Activated CD8-positive, alpha-beta T cell treated with anti-CD3 and anti-CD28 coated beads for 36 hours (primary cell): ENCODE results near the gene KIRREL2. TPM values are rescaled to one million over a fixed set of nuclear protein-coding genes. Genes with fewer than 3 reads are reported as not detected.

Source experiments
- ATAC-seq: fragments of 200-7000 bp; cut with Tn5 transposase; one replicate; pipeline ENCODE4 v1.10.0; 2021; ENCODE audit warnings: mild to moderate bottlenecking, moderate library complexity
- CTCF ChIA-PET: fragments of 350-600 bp; sonication (Branson Sonifier 250); formaldehyde crosslinking; loops from one replicate; lab custom pipeline; 2021; ENCODE audit warnings: antibody characterized with exemption; lab: Charles Lee
- POLR2A ChIA-PET: fragments of 350-600 bp; sonication (Branson Sonifier 250); formaldehyde crosslinking; loops from one replicate; lab custom pipeline; 2021; ENCODE audit warnings: antibody characterized with exemption; lab: Charles Lee
- DNase-seq: peaks from one replicate; pipeline ENCODE4 v3.0.0-alpha.2; 2020
- H3K27ac Mint-ChIP-seq: one replicate; pipeline ENCODE4 v1.8.0; 2021; ENCODE audit warnings: mild to moderate bottlenecking, mixed read lengths
- H3K27me3 Mint-ChIP-seq: one replicate; pipeline ENCODE4 v1.8.0; 2021; ENCODE audit warnings: mixed read lengths
- H3K36me3 Mint-ChIP-seq: one replicate; pipeline ENCODE4 v1.8.0; 2021; ENCODE audit warnings: low read depth, mixed read lengths
- H3K4me1 Mint-ChIP-seq: one replicate; pipeline ENCODE4 v1.8.0; 2021; ENCODE audit warnings: low read depth, mixed read lengths
- H3K4me3 Mint-ChIP-seq: one replicate; pipeline ENCODE4 v1.8.0; 2021; ENCODE audit warnings: mild to moderate bottlenecking, moderate library complexity, mixed read lengths
- H3K9me3 Mint-ChIP-seq: one replicate; pipeline ENCODE4 v1.8.0; 2021; ENCODE audit warnings: mixed read lengths
- CTCF ChIP-seq: fragments of 200-600 bp; IDR thresholded peaks from one replicate; pipeline ENCODE4 v1.8.0; 2022; ENCODE audit warnings: antibody characterized with exemption, mild to moderate bottlenecking
- intact Hi-C: fragments of 100-400 bp; cut with micrococcal nuclease; formaldehyde crosslinking; loops from one replicate; pipeline ENCODE4 v1.10.0; 2022
- total RNA-seq, 2 experiments: library from RNA; stranded (reverse); gene quantifications; one replicate each; pipeline ENCODE4 v1.2.3, GENCODE V29; 2021

The KIRREL2 gene
- total RNA-seq, 2 experiments from 2014 or later = 1.4 TPM

- ATAC-seq (peak; percentile 37), DNase-seq (peak; percentile 48)
- intact Hi-C loops = no loop called here
- no peak for TF ChIP-seq CTCF
- H3K9me3 Mint-ChIP-seq = no peaks in the 10 kb centered on the region
- no peaks in the 10 kb centered on the region for H3K36me3 Mint-ChIP-seq
- CTCF ChIA-PET = interaction anchor here (2.6 kb wide), 1 partner anchor 30 kb away, joined by 8 read pairs; no protein-coding TSS in a partner anchor
- H3K4me3 Mint-ChIP-seq = no peak overlapping the region
- H3K4me1 Mint-ChIP-seq = peaks cover 38% of the 10 kb centered on the region
- no peaks in the 10 kb centered on the region for H3K27me3 Mint-ChIP-seq
- no peak overlapping the region for H3K27ac Mint-ChIP-seq
- POLR2A ChIA-PET = interaction anchor here (0.6 to 2.1 kb wide), 7 partner anchors 8 to 200 kb away, joined by 3 to 5 read pairs (median 3); no protein-coding TSS in a partner anchor
Observed at GRCh38 chr19:35911790-35912189, 55.1 kb downstream of the KIRREL2 start.

GRCh38 chr19:35913589-35913988 is 56.9 kb downstream of the KIRREL2 start:
- DNase-seq (no peak), ATAC-seq (peak; percentile 24)
- ChIA-PET POLR2A (no interaction called here), CTCF (interaction anchor here (1.3 kb wide), 1 partner anchor 12 kb away, joined by 5 read pairs; no protein-coding TSS in a partner anchor)
- intact Hi-C loops = no loop called here
- no peaks in the 10 kb centered on the region for H3K36me3 Mint-ChIP-seq
- TF ChIP-seq CTCF = no peak
- peaks cover 33% of the 10 kb centered on the region for H3K4me1 Mint-ChIP-seq
- H3K4me3 Mint-ChIP-seq = no peak overlapping the region
- H3K27ac Mint-ChIP-seq = peak overlapping the region; percentile 20
- no peaks in the 10 kb centered on the region for H3K9me3 Mint-ChIP-seq
- H3K27me3 Mint-ChIP-seq = no peaks in the 10 kb centered on the region

GRCh38 chr19:35915443-35915842 is 58.7 kb downstream of the KIRREL2 start:
- CTCF ChIA-PET = interaction anchor here (1.2 kb wide), 1 partner anchor 16 kb away, joined by 5 read pairs; no protein-coding TSS in a partner anchor
- intact Hi-C loops = no loop called here
- peaks cover 23% of the 10 kb centered on the region for H3K4me1 Mint-ChIP-seq
- DNase-seq (no peak), ATAC-seq (peak; percentile 27)
- H3K9me3 Mint-ChIP-seq = no peaks in the 10 kb centered on the region
- H3K27ac Mint-ChIP-seq = no peak overlapping the region
- no peak overlapping the region for H3K4me3 Mint-ChIP-seq
- POLR2A ChIA-PET = interaction anchor here (0.9 to 1.7 kb wide), 2 partner anchors 11 to 16 kb away, joined by 3 to 4 read pairs; no protein-coding TSS in a partner anchor
- no peaks in the 10 kb centered on the region for H3K36me3 Mint-ChIP-seq
- no peaks in the 10 kb centered on the region for H3K27me3 Mint-ChIP-seq
- TF ChIP-seq CTCF = no peak

Other genes with a start within 250 kb of the KIRREL2 start
- gene HAUS5, start 244.2 kb upstream of the KIRREL2 start, total RNA-seq = 10 to 100 TPM; 38.3 to 40.0 TPM
- gene RBM42, start 227.9 kb upstream of the KIRREL2 start, total RNA-seq = 10 to 100 TPM; 82.9 to 95.2 TPM
- 1 to 10 TPM; 1.2 to 1.4 TPM for gene ETV2, start 215.2 kb upstream of the KIRREL2 start, total RNA-seq
- gene COX6B1, start 208.6 kb upstream of the KIRREL2 start, total RNA-seq = 100 to 1,000 TPM; 432 to 437 TPM
- 1 to 10 TPM; 1.8 to 2.2 TPM for gene UPK1A, start 190.4 kb upstream of the KIRREL2 start, total RNA-seq
- 100 to 1,000 TPM; 410 to 420 TPM for gene ZBTB32, start 152.4 kb upstream of the KIRREL2 start, total RNA-seq
- 10 to 100 TPM; 62.9 to 63.6 TPM for gene KMT2B, start 138.9 kb upstream of the KIRREL2 start, total RNA-seq
- 100 to 1,000 TPM; 140 to 143 TPM for gene IGFLR1, start 114.5 kb upstream of the KIRREL2 start, total RNA-seq
- gene U2AF1L4, start 111.5 kb upstream of the KIRREL2 start, total RNA-seq = 10 to 100 TPM; 41.7 to 42.5 TPM
- 10 to 100 TPM; 37.2 to 41.3 TPM for gene PSENEN, start 111.3 kb upstream of the KIRREL2 start, total RNA-seq
- gene LIN37, start 108.3 kb upstream of the KIRREL2 start, total RNA-seq = 1 to 10 TPM; 4.5 to 7.8 TPM
- gene HSPB6, start 99.9 kb upstream of the KIRREL2 start, total RNA-seq = under 1 TPM; 0.85 to 0.95 TPM
- 10 to 100 TPM; 40.7 to 41.1 TPM for gene PROSER3, start 98.7 kb upstream of the KIRREL2 start, total RNA-seq
- 10 to 100 TPM; 27.1 to 29.8 TPM for gene ARHGAP33, start 81.3 kb upstream of the KIRREL2 start, total RNA-seq
- not detected for gene PRODH2, start 44.1 kb upstream of the KIRREL2 start, total RNA-seq
- gene NPHS1, start 4.4 kb upstream of the KIRREL2 start, total RNA-seq = not detected
- 1 to 10 TPM; 2.0 to 2.1 TPM for gene APLP1, start 11.7 kb downstream of the KIRREL2 start, total RNA-seq
- 10 to 100 TPM; 80.8 to 81.2 TPM for gene NFKBID, start 43.6 kb downstream of the KIRREL2 start, total RNA-seq
- 10 to 100 TPM; 57.1 to 72.0 TPM for gene HCST, start 45.6 kb downstream of the KIRREL2 start, total RNA-seq
- 1 to 10 TPM in 1 of 2 experiments, under 1 TPM in 1; 0.81 to 1.5 TPM for gene TYROBP, start 51.4 kb downstream of the KIRREL2 start, total RNA-seq
- 1 to 10 TPM; 4.8 to 6.6 TPM for gene LRFN3, start 79.5 kb downstream of the KIRREL2 start, total RNA-seq
- gene SDHAF1, start 138.3 kb downstream of the KIRREL2 start, total RNA-seq = 10 to 100 TPM; 22.8 to 24.7 TPM
- 1 to 10 TPM; 2.4 to 3.3 TPM for gene SYNE4, start 151.9 kb downstream of the KIRREL2 start, total RNA-seq
- 10 to 100 TPM; 36.5 to 37.5 TPM for gene ALKBH6, start 157.3 kb downstream of the KIRREL2 start, total RNA-seq
- 1 to 10 TPM in 1 of 2 experiments, under 1 TPM in 1; 0.74 to 1.2 TPM for gene CLIP3, start 176.0 kb downstream of the KIRREL2 start, total RNA-seq
- 1 to 10 TPM; 3.4 to 3.7 TPM for gene THAP8, start 197.4 kb downstream of the KIRREL2 start, total RNA-seq
- 10 to 100 TPM; 19.8 to 22.6 TPM for gene WDR62, start 198.0 kb downstream of the KIRREL2 start, total RNA-seq